Gastroesophageal sphincter (tissue), 4 donors: ENCODE data around the gene IGSF23. TPM values are rescaled to one million over a fixed set of nuclear protein-coding genes. Genes with fewer than 3 reads are reported as not detected.
"Not testable (repeated sequence)": the region's sequence is repeated elsewhere in the genome, so short reads cannot be mapped to it uniquely, and the experiment has no call there.

ENCODE experiments used
- ATAC-seq: fragments of 150-250 bp; one replicate; pipeline ENCODE4 v1.9.1; 2016; ENCODE audit warnings: mild to moderate bottlenecking, moderate library complexity
- H3K27ac ChIP-seq, 4 donors: fragments of 200-600 bp; sonication (generic) in 3 of 4; 1 replicate in 3 of 4; 2 replicates in 1 of 4; pipeline ENCODE4 v1.5.1; 2016 to 2019
- H3K27me3 ChIP-seq: fragments of 200-600 bp; sonication (generic); one replicate; pipeline ENCODE4 v1.5.1; 2019
- H3K36me3 ChIP-seq, 2 donors: fragments of 200-600 bp; sonication (generic); one replicate each; pipeline ENCODE4 v1.5.1; 2019; ENCODE audit warnings: control low read depth in 1 of 2
- H3K4me1 ChIP-seq, 3 donors: fragments of 200-600 bp; sonication (generic); 1 replicate in 2 of 3; 2 replicates in 1 of 3; pipeline ENCODE4 v1.5.1; 2016 to 2019; ENCODE audit warnings: control low read depth in 2 of 3
- H3K4me3 ChIP-seq, 2 donors: fragments of 200-600 bp; sonication (generic); one replicate each; pipeline ENCODE4 v1.5.1; 2019; ENCODE audit warnings: mild to moderate bottlenecking in 1 of 2, moderate library complexity in 1 of 2
- H3K9me3 ChIP-seq, 3 donors: fragments of 200-600 bp; sonication (generic); one replicate each; pipeline ENCODE4 v1.5.1; 2017 to 2019; ENCODE audit warnings: control low read depth in 2 of 3
- CTCF ChIP-seq, 4 experiments: fragments of 200-600 bp in 2 of 4; fragments of 450-650 bp in 2 of 4; sonication (generic) in 1 of 4; IDR thresholded peaks; one replicate each; pipeline ENCODE4 v1.5.1; 2017 to 2019; ENCODE audit warnings: antibody characterized with exemption in 4 of 4, mild to moderate bottlenecking in 2 of 4, moderate library complexity in 2 of 4
- EP300 ChIP-seq: sonication (generic); formaldehyde crosslinking; IDR thresholded peaks from one replicate; pipeline ENCODE4 v1.6.1; 2017; ENCODE audit warnings: antibody characterized with exemption, mild to moderate bottlenecking
- POLR2A ChIP-seq, 2 donors: fragments of 450-650 bp; IDR thresholded peaks; one replicate each; pipeline ENCODE4 v1.6.1; 2017; ENCODE audit warnings: antibody characterized with exemption in 2 of 2, mild to moderate bottlenecking in 2 of 2, moderate library complexity in 1 of 2
- POLR2AphosphoS5 ChIP-seq: sonication (generic); formaldehyde crosslinking; IDR thresholded peaks from one replicate; pipeline ENCODE4 v1.6.1; 2017; ENCODE audit warnings: antibody characterized with exemption
- WGBS, 2 donors: methylation state at CpG; one replicate each; pipeline ENCODE4 v1.1.5; 2018; ENCODE audit warnings: low coverage in 1 of 2; 5-methylcytosine and 5-hydroxymethylcytosine counted together
- total RNA-seq, 4 donors: library from RNA; depleted of rRNA; stranded (reverse); fragments of >200 nt; gene quantifications; one replicate each; pipeline ENCODE4 v1.1.0, GENCODE V29; 2016

The IGSF23 gene
- total RNA-seq, 4 donors from 2014 or later = not detected

- no peak overlapping the region for H3K27ac ChIP-seq
- no peak for ATAC-seq
- no peak for TF ChIP-seq POLR2A (IDR thresholded peaks at IDR 0.05)
- TF ChIP-seq EP300 = no peak
- no peak for TF ChIP-seq CTCF (IDR thresholded peaks at IDR 0.05)
- no peaks in the 10 kb centered on the region for H3K9me3 ChIP-seq
- H3K4me3 ChIP-seq = no peak overlapping the region
- no peaks in the 10 kb centered on the region for H3K4me1 ChIP-seq
- H3K27me3 ChIP-seq = peaks cover 32% of the 10 kb centered on the region
- WGBS, 2 donors = 40 to 45% methylated on average over 1 of the region's 1 CpG
- no peaks in the 10 kb centered on the region for H3K36me3 ChIP-seq
Observed at GRCh38 chr19:44605547-44605946, 7.8 kb upstream of the IGSF23 start.

GRCh38 chr19:44607049-44607448 is 6.3 kb upstream of the IGSF23 start:
- H3K4me3 ChIP-seq = no peak overlapping the region
- H3K9me3 ChIP-seq = no peaks in the 10 kb centered on the region
- peak overlapping the region in 1 of 4 donors; percentile 1 for H3K27ac ChIP-seq
- ATAC-seq = peak; percentile 50
- H3K4me1 ChIP-seq = no peaks in the 10 kb centered on the region
- H3K36me3 ChIP-seq = no peaks in the 10 kb centered on the region
- TF ChIP-seq EP300 (no peak), POLR2A (IDR thresholded peaks at IDR 0.05) (no peak), CTCF (IDR thresholded peaks at IDR 0.05) (no peak), POLR2AphosphoS5 (peak; percentile 33)
- peaks cover 30% of the 10 kb centered on the region for H3K27me3 ChIP-seq
- WGBS, 2 donors = 26 to 44% methylated on average over 2 of the region's 2 CpGs

GRCh38 chr19:44607917-44608316 is 5.4 kb upstream of the IGSF23 start:
- Histone ChIP-seq H3K27ac (peak overlapping the region in 1 of 4 donors; percentile 1), H3K4me3 (no peak overlapping the region), H3K9me3 (no peaks in the 10 kb centered on the region), H3K36me3 (no peaks in the 10 kb centered on the region), H3K27me3 (peaks cover 24% of the 10 kb centered on the region), H3K4me1 (no peaks in the 10 kb centered on the region)
- WGBS, 2 donors = 60 to 62% methylated on average over 3 of the region's 3 CpGs
- TF ChIP-seq EP300 (no peak), POLR2AphosphoS5 (no peak), POLR2A (IDR thresholded peaks at IDR 0.05) (no peak), CTCF (IDR thresholded peaks at IDR 0.05) (no peak)
- ATAC-seq = no peak

GRCh38 chr19:44608391-44608821 is 5.0 kb upstream of the IGSF23 start:
- 33 to 49% methylated on average over 5 to 6 of the region's 7 CpGs for whole genome bisulfite sequencing, 2 donors
- no peak overlapping the region for H3K27ac ChIP-seq
- no peak for TF ChIP-seq EP300
- TF ChIP-seq POLR2A (IDR thresholded peaks at IDR 0.05) = no peak
- no peak for TF ChIP-seq POLR2AphosphoS5
- TF ChIP-seq CTCF (IDR thresholded peaks at IDR 0.05) = no peak
- H3K4me3 ChIP-seq = no peak overlapping the region
- no peaks in the 10 kb centered on the region for H3K36me3 ChIP-seq
- H3K4me1 ChIP-seq = no peaks in the 10 kb centered on the region
- no peaks in the 10 kb centered on the region for H3K9me3 ChIP-seq
- peaks cover 26% of the 10 kb centered on the region for H3K27me3 ChIP-seq
- no peak for ATAC-seq

GRCh38 chr19:44609219-44609618 is 4.1 kb upstream of the IGSF23 start:
- Histone ChIP-seq H3K4me3 (no peak overlapping the region), H3K27ac (no peak overlapping the region), H3K36me3 (no peaks in the 10 kb centered on the region), H3K4me1 (no peaks in the 10 kb centered on the region), H3K9me3 (no peaks in the 10 kb centered on the region), H3K27me3 (peaks cover 24% of the 10 kb centered on the region)
- 75 to 83% methylated on average over 1 to 5 of the region's 5 CpGs for WGBS, 2 donors
- TF ChIP-seq POLR2A (IDR thresholded peaks at IDR 0.05) (no peak), EP300 (no peak), CTCF (IDR thresholded peaks at IDR 0.05) (no peak), POLR2AphosphoS5 (no peak)
- ATAC-seq = no peak

- H3K4me1 ChIP-seq, H3K27ac ChIP-seq, H3K4me3 ChIP-seq, ATAC-seq, H3K9me3 ChIP-seq, H3K36me3 ChIP-seq: not testable (repeated sequence)
- peaks cover 16% of the 10 kb centered on the region for H3K27me3 ChIP-seq
- WGBS, 2 donors = 60% methylated on average over 5 of the region's 5 CpGs; no CpG with 5 or more reads in 1 of the 2 donors
Observed at GRCh38 chr19:44610497-44610896, 2.9 kb upstream of the IGSF23 start.
